ENCODE data around the gene PML.

Gene PML

GRCh38 chr15:74039656-74040010, 45.1 kb downstream of the PML start:
- TF ChIP-seq CTCF (IDR thresholded peaks at IDR 0.05; ENCODE audit: insufficient read depth, low read depth, low read length, missing control alignments): no peak
- DNase-seq (ENCODE audit: low read depth): no peak
- no peak overlapping the region for H3K4me3 ChIP-seq (ENCODE audit: low read length)

GRCh38 chr15:74040109-74040850, 45.8 kb downstream of the PML start:
- TF ChIP-seq CTCF (IDR thresholded peaks at IDR 0.05; ENCODE audit: insufficient read depth, low read depth, low read length, missing control alignments): no peak
- peak; percentile 17 for DNase-seq (ENCODE audit: low read depth)
- no peak overlapping the region for H3K4me3 ChIP-seq (ENCODE audit: low read length)

GRCh38 chr15:74041311-74041756, 46.8 kb downstream of the PML start:
- DNase-seq (ENCODE audit: low read depth): no peak
- no peak for TF ChIP-seq CTCF (IDR thresholded peaks at IDR 0.05; ENCODE audit: insufficient read depth, low read depth, low read length, missing control alignments)
- no peak overlapping the region for H3K4me3 ChIP-seq (ENCODE audit: low read length)

GRCh38 chr15:74041777-74042435, 47.4 kb downstream of the PML start:
- no peak for DNase-seq (ENCODE audit: low read depth)
- TF ChIP-seq CTCF (IDR thresholded peaks at IDR 0.05; ENCODE audit: insufficient read depth, low read depth, low read length, missing control alignments): no peak
- no peak overlapping the region for H3K4me3 ChIP-seq (ENCODE audit: low read length)

GRCh38 chr15:74042603-74043424, 48.3 kb downstream of the PML start:
- no peak for DNase-seq (ENCODE audit: low read depth)
- no peak for TF ChIP-seq CTCF (IDR thresholded peaks at IDR 0.05; ENCODE audit: insufficient read depth, low read depth, low read length, missing control alignments)
- H3K4me3 ChIP-seq (ENCODE audit: low read length): no peak overlapping the region

GRCh38 chr15:74043425-74044266, 49.1 kb downstream of the PML start:
- TF ChIP-seq CTCF (IDR thresholded peaks at IDR 0.05; ENCODE audit: insufficient read depth, low read depth, low read length, missing control alignments): no peak
- no peak for DNase-seq (ENCODE audit: low read depth)
- H3K4me3 ChIP-seq (ENCODE audit: low read length): no peak overlapping the region

Data from epithelial cell of esophagus (primary cell).